AG04450 (cell line): ENCODE measurements around the gene NSD2. TPM values are rescaled to one million over a fixed set of nuclear protein-coding genes. Genes with fewer than 3 reads are reported as not detected.
A peak's percentile ranks its signal among the peaks of the same experiment; 100 is the strongest.

ENCODE experiments used
- CTCF ChIA-PET: fragments of 300-600, 350-600 bp; formaldehyde crosslinking; extraction: SDS; loops from one replicate; lab custom pipeline; 2022; ENCODE audit warnings: antibody characterized with exemption, inconsistent platforms; lab: Charles Lee
- POLR2A ChIA-PET: fragments of 350-600 bp; formaldehyde crosslinking; extraction: SDS; loops from one replicate; lab custom pipeline; 2021; ENCODE audit warnings: antibody characterized with exemption, inconsistent platforms; lab: Yijun Ruan, JAX
- DNase-seq: peaks from one replicate; pipeline ENCODE4 v3.0.0-alpha.2; 2011; ENCODE audit warnings: low read depth, low spot score
- H3K27ac ChIP-seq: one replicate; pipeline ENCODE4 v1.5.1; 2012; ENCODE audit warnings: low read depth, low read length, control low read depth
- H3K27me3 ChIP-seq: one replicate; pipeline ENCODE4 v1.6.0; 2012; ENCODE audit warnings: low read length; ENCODE audit not compliant: control insufficient read depth, insufficient read depth
- H3K4me3 ChIP-seq: 2 replicates; pipeline ENCODE4 v1.5.1; 2011; ENCODE audit warnings: mild to moderate bottlenecking, low read depth, low read length, control low read depth
- H3K9me3 ChIP-seq: 2 replicates; pipeline ENCODE4 v1.5.1; 2012; ENCODE audit warnings: low read length; ENCODE audit not compliant: control insufficient read depth, insufficient read depth
- polyA plus RNA-seq: library from polyadenylated mRNA; depleted of rRNA; stranded (reverse); fragments of >200 nt; gene quantifications from 2 replicates; pipeline ENCODE4 v1.2.3, GENCODE V29; 2011
- TF ChIP-seq, protein P1 (sequence below): IDR thresholded peaks from 2 replicates; pipeline ENCODE4 v1.5.1; 2011; ENCODE audit warnings: low read depth, low read length, control low read depth, inconsistent platforms

The NSD2 gene
- polyA plus RNA-seq, 1 experiment = 26.4 TPM

DNA sequence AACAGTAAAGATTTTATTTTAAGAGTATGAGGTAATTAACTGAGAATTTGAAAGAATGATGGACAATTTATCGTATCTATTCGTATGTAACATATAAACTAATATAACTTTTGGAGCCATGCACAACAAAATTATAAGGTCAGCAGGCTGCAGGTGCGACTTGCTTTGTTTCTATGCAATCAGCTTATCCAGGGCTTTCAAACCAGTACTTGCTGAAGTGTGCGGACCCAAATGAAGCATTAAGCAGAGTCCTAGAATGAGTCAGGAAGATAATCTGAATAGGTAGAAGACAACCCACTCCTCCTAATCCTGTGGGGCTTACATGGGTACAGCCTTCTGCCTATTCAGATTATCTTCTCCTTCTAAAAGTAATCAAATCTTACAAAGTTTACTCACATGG is 2.1 kb downstream of the NSD2 start:
- Histone ChIP-seq H3K27ac (no peak overlapping the region), H3K4me3 (peak overlapping the region; percentile 76), H3K27me3 (no peaks in the 10 kb centered on the region), H3K9me3 (no peaks in the 10 kb centered on the region)
- POLR2A ChIA-PET = interaction anchor here (0.7 to 1.1 kb wide), 4 partner anchors 12 to 65 kb away, joined by 3 to 4 read pairs (median 3); no protein-coding TSS in a partner anchor
- DNase-seq = no peak
- TF ChIP-seq, protein P1, sequence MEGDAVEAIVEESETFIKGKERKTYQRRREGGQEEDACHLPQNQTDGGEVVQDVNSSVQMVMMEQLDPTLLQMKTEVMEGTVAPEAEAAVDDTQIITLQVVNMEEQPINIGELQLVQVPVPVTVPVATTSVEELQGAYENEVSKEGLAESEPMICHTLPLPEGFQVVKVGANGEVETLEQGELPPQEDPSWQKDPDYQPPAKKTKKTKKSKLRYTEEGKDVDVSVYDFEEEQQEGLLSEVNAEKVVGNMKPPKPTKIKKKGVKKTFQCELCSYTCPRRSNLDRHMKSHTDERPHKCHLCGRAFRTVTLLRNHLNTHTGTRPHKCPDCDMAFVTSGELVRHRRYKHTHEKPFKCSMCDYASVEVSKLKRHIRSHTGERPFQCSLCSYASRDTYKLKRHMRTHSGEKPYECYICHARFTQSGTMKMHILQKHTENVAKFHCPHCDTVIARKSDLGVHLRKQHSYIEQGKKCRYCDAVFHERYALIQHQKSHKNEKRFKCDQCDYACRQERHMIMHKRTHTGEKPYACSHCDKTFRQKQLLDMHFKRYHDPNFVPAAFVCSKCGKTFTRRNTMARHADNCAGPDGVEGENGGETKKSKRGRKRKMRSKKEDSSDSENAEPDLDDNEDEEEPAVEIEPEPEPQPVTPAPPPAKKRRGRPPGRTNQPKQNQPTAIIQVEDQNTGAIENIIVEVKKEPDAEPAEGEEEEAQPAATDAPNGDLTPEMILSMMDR = no peak
- CTCF ChIA-PET = no interaction called here

DNA sequence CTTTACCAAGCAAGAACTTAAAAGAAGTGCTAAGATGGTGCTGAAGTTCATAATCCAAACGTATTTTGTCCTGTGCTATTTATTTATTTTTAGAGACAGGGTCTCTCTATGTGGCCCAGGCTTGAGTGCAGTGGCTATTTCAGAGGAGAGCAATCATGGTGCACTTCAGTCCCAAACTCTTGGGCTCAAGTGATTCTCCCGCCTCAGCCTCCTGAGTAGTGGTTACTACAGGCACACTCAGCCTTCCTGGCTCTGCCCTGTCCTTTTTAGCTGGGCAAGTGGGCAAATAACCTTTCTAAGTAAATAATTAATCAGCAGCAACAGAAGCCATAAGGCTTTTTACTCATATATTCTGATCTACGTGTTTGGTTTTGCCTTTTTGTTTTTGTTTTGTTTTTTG is 2.6 kb downstream of the NSD2 start:
- CTCF ChIA-PET = interaction anchor here (0.6 kb wide), 1 partner anchor 14 kb away, joined by 5 read pairs; no protein-coding TSS in a partner anchor
- no peak overlapping the region for H3K4me3 ChIP-seq
- POLR2A ChIA-PET = interaction anchor here (0.7 to 1.1 kb wide), 2 partner anchors 13 to 25 kb away, joined by 3 read pairs; no protein-coding TSS in a partner anchor
- H3K9me3 ChIP-seq = no peaks in the 10 kb centered on the region
- no peak overlapping the region for H3K27ac ChIP-seq
- TF ChIP-seq, protein P1 = no peak
- H3K27me3 ChIP-seq = no peaks in the 10 kb centered on the region
- DNase-seq = no peak

DNA sequence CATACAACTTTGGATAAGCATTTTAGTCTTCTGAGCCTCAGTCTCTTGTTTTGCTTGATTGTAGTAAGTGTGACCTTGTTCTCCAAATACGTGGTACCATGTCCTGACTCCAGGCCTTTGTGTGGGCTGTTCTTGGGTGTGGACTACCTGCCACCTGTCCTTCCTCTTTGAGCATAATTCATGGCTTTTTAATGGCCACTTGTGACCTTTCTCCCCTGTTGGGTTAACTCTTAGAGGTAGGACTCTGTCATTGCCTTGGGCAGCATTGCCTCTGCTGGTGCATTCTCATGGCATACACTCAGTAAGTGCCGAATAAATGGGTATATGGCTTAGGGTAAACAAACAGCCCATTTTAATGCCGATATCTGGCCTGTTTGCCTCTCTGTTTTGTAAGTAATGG is 3.0 kb downstream of the NSD2 start:
- Histone ChIP-seq H3K27ac (no peak overlapping the region), H3K9me3 (no peaks in the 10 kb centered on the region), H3K4me3 (no peak overlapping the region), H3K27me3 (no peaks in the 10 kb centered on the region)
- ChIA-PET POLR2A (interaction anchor here (0.7 kb wide), 1 partner anchor 25 kb away, joined by 3 read pairs; no protein-coding TSS in a partner anchor), CTCF (interaction anchor here (0.6 to 3.5 kb wide), 2 partner anchors 14 to 25 kb away, joined by 5 to 20 read pairs; no protein-coding TSS in a partner anchor)
- TF ChIP-seq, protein P1 = no peak
- DNase-seq = no peak

DNA sequence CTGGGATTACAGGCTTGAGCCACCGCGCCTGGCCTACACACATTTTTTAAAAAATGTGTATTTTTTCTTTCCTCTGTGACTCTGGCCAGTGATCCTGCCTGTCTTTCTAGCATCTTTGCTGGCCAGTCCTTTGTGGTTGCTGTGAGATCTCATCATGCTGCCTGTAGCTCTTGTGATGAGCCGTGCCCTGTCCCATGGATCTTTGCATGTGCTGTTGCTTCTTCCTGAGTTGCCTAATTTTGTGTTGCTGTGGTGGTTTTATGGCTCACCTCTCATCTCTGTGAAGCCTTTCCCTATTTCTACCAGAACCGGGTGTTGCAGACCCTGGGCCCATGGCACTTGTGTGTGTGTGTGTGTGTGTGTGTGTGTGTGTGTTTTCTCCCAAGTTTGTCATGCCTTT is 8.3 kb downstream of the NSD2 start:
- H3K9me3 ChIP-seq = no peaks in the 10 kb centered on the region
- no peaks in the 10 kb centered on the region for H3K27me3 ChIP-seq
- peak overlapping the region; percentile 31 for H3K27ac ChIP-seq
- TF ChIP-seq, protein P1 = no peak
- CTCF ChIA-PET = interaction anchor here (1.0 kb wide), 1 partner anchor 18 kb away, joined by 3 read pairs; no protein-coding TSS in a partner anchor
- POLR2A ChIA-PET = no interaction called here
- H3K4me3 ChIP-seq = no peak overlapping the region
- DNase-seq = no peak

DNA sequence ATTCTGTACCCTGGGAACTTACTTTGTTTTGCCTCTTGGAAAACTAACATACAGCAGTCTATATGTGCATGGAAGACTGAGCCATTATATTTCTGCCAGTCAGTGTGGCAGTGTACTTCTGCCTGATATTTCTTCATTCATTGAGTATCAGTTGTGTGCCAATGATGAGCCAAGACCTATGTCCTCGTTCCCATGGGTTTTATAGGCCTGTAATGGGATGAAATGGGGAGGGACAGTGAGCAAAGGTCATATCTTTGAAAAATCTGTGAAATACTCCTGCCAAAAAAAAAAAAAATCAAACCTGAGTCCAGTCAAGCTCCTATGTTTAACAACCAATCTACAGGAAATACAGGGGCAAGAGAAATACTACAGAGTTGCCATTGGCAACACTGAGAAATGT is 9.1 kb downstream of the NSD2 start:
- TF ChIP-seq, protein P1 = no peak
- POLR2A ChIA-PET = interaction anchor here (1.3 kb wide), 1 partner anchor 9 kb away, joined by 3 read pairs; the partner anchor contains the start of gene NSD2
- CTCF ChIA-PET = interaction anchor here (3.0 kb wide), 1 partner anchor 19 kb away, joined by 12 read pairs; no protein-coding TSS in a partner anchor
- Histone ChIP-seq H3K9me3 (no peaks in the 10 kb centered on the region), H3K27ac (no peak overlapping the region), H3K27me3 (no peaks in the 10 kb centered on the region), H3K4me3 (no peak overlapping the region)
- no peak for DNase-seq
